HG02840 (cell line): ENCODE data around the gene RPL22.
"Not testable (repeated sequence)": the region's sequence is repeated elsewhere in the genome, so short reads cannot be mapped to it uniquely, and the experiment has no call there.

Experiments used
- ATAC-seq: cut with Tn5 transposase; IDR thresholded peaks from one replicate; pipeline ENCODE4 v1.9.1; 2021; ENCODE audit warnings: mild to moderate bottlenecking, moderate library complexity, moderate number of reproducible peaks; ENCODE audit not compliant: unreplicated experiment, low FRiP score

The RPL22 gene

DNA sequence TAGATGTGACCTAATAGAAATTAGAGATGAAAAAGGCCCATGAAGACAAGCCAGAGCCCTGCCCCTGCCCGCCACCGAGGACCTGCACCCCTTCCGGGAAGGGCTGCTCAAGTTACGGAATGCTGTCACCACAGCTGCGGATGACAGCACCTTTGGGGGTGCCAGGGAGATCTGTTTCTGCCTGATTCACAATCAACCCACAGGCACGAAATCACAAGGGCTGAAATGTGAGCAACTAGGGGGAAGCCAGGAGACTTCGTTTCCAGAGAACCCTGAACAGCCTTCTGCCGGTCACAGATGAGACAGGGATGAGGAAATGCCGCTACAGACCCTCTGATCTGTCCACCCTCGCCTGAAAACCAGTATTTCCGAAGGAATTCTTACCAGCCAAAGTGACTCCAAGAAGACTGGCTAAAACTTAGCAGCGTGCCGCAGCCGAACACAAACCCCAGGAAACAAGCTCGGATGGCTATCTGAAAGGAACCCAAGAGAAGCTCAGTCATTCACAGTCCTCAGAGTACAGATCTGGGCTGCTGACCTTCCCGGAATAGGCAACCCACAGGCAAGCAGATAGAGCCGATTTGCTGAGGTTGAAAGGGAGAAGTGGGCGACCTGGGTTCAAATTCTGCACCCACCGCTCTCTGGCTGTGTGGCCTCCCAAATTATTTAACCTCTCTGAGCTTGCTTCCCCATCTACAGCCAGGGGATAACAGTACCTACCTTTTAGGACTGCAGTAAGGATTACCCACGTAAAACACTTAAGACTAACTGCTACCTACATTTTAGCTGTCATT lies 35.3 kb upstream of the RPL22 start:
- no peak for ATAC-seq

DNA sequence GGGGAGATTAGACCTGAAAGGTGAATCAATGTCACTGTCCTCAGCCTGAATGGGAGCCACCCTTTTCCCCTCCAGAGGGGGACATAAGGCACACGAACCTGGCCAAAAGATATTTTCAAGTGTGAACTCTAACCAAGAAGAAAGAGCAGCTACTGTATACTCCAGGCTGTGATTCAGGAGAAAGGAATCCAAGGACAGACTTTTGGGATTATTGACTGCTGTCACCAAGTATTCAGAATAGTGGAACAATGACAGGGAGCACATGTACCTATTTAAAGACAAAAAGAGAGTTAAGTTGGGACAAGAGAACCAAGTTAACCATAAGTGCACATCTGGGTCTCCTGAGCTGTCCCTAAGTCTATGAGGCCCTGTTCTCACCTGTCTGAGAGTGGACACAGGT lies 34.0 kb upstream of the RPL22 start:
- no peak for ATAC-seq

DNA sequence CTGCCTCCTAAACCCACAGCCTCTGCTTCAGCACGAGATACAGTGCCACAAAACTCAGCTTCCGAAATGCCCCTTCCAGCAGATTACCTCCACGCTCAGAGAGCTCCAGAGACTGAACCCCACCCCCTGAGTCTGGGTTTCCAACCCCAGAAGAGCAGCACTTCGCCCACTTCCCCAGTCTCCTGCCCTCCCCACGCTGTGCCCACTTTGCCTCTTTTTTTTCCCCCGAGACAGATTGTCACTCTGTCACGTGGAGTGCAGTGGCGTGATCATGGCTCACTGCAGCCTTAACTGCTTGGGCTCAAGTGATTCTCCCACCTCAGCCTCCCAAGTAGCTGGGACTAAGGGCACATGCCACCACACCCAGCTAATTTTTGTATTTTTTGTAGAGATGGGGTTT lies 26.3 kb upstream of the RPL22 start:
- no peak for ATAC-seq

DNA sequence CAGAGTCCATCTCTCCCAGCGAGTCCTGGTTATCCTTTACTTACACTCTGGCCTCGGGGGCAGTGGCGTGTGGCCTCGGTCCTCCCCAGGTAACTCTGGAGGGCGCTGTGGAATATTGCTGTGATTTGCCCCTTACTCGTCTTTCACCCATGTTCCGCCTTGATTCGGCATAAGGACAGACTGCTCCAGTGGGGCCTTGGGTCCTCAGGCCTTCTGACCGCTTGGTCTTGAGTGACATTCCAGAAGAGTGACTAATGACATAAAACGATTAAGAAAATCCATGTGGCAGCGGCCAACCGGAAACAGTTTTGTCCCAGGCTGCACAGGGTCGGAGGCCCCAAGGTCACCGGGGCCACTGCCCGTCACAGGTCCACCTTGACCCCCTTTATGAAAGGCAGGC lies 25.3 kb upstream of the RPL22 start:
- ATAC-seq, result no peak

DNA sequence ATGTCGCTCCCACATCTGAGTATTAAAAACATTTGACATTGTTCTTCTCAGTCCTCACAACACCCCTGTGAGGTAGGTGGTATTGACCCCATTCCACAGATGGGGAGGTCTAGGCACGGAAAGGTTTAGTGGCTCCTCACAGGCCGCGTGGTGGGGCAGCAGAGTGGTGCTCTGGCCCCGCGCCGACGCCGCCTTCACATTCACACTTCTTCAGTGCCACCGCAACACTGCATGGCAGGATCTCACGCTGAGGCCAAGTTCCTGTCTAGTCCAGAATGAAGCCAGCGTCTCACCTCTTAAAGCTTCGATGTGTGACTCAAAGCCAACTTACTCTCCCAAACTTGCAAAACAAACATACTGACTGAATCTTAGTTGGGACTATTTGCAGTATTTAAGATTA lies 24.2 kb upstream of the RPL22 start:
- ATAC-seq, result no peak

DNA sequence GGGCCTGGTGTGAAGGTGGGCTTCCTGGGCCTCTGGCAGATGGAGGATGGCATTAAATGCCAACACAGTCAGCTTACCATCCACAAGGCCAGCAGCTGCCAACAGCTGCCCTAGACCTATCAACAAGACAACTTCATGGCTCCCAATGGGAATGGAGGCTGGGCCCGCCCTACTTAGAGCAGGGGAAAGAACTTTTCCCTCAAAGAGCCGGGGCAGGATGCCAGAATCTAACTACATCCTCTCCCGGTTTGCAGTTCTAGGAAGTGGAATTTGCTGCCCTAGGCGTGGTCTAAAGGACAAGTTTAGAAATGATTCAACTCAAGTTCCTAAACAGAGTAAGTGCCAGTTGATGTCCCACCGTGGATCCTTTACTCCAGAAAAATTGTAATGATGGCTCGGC lies 23.2 kb upstream of the RPL22 start:
- no peak for ATAC-seq

DNA sequence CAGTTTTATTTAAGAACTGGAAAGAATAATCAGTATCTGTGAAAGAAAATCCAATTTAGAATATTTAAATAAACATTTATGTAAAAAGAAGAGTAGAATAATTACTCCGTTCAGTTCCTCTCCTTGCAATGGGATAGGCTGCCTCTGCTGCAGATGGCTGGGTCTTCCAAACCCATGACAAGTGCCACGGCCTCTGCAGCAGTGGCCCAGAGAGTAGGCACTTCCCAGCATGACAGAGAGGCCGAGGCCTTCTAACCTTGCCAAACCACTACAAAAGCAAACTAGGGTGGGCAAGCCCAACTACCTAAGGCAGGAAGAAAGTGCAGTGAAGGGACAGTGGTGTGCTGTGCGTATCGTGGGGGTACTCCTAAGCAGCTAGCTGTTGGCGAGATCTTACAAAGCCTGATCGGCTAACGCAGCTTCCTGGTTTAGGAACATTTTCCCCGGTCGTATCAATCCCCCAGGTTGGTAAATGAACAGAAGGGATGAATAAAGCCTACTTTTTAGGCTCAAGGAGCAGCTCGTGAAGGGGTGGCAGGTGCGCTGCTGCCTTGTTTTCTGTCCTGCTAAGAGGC lies 21.9 kb upstream of the RPL22 start:
- no peak for ATAC-seq

DNA sequence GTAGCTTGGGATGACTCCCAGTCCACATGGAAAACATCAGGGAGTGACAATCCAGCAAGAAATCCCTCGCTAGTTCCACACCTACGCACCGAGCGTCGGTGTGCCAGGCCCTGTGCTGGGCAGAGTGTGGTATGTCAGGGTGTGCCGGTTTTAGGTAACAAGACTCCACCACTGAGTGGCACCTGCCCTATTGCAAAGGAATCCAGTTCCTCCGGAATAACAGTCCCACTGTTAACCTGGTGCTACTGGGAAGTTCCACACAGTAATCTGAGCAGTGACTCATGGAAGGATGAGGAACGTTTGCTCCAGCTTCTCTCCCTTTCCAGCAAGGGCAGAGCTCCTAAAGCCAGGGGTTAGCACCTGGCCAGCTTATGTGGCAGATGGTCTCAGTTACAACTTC lies 20.8 kb upstream of the RPL22 start:
- no peak for ATAC-seq

DNA sequence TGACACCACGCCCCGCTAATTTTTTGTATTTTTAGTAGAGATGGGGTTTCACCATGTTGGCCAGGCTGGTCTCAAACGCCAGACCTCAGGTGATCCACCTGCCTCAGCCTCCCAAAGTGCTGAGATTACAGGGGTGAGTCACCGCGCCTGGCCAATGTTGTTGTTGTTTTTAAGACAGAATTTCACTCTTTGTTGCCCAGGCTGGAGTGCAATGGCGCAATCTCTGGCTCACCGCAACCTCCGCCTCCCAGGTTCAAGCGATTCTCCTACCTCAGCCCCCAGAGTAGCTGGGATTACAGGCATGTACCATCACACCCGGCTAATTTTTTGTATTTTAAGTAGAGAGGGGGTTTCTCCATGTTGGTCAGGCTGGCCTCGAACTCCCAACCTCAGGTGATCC lies 20.2 kb upstream of the RPL22 start:
- not testable (repeated sequence) for ATAC-seq

DNA sequence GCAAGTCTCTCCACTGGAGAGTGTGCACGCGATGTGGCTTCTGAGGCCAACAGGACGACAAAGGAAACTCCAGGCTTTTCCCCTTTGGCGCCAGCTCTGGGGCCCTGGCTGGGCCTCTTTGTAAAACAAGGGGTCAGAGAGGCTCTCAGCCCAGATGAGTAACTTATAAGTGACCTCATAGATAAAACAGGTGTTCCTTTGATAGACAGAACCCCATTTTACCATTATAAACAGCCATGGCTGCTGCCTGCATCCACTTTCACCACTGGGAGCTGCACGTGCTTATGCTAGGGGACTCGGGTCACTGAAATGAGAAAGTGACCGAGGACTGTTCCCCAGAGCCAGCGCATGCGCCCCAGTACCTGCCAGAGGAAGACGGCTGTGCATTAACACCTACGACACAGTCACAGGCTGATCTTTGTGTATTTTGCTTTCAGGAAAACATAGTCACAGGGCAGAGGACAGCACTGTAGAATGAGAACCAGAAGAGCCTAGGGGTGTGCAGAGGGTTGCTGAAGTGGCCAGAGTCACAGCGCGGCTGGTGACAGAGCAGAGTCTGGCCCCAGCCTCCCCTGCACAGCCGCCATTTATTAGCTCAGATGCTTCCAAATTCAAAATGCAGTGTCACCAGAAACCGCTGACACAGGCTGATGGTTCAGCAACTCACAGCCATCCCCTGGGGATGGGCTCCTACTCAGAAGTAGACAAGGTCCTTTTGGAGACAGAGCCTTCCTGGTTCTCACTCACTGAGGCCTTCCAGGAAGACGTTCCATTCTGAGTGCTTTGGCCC lies 19.2 kb upstream of the RPL22 start:
- no peak for ATAC-seq

DNA sequence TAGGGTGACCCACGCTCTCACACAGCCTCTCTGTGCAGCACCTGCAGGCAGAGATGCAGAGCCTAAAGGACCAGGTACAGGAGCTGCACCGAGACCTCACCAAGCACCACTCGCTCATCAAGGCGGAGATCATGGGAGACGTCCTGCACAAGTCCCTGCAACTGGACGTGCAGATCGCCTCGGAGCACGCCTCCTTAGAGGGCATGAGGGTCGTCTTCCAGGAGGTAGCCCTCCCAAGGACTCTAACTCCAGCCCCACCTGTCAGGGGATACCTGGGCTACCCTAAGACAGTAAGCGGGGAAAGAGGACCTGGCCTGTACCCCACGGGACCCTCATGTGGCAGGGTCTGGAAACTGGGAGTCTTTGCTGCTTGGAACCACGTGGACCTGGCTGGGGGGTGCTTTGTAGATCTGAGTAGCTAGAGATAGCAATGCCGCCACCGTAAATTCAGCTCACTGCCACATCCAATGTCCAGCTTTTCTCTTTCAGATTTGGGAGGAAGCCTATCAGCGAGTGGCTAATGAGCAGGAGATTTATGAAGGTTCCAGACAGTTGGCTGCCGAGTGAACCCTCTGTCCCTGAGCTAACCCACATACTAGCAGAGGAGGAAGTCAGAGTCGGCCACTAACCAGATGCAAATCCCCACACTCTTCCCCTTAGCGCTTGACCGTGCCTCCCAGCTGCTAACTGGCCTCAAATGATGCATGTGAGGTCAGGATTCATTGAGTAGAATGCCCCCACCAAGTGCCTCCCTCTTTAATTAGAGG lies 13.0 kb upstream of the RPL22 start:
- ATAC-seq, result no peak

DNA sequence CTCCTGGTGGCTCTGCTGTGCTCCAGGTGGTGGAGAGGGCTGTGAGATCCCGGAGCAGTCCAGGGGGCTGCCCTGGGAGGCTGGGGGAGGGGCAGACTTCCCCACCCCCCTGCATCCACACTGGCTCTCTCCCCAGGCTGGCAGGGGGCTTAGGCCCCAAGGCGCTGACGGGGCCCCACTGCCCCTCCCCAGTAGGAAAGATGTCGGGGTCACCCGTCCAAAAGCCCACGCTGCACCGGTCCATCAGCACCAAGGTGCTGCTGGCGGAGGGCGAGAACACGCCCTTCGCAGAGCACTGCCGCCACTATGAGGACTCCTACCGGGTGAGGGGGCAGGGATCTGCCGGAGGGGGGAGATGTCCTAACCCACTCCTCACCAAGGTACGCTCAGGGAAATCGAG lies 12.3 kb upstream of the RPL22 start:
- ATAC-seq, result no peak

DNA sequence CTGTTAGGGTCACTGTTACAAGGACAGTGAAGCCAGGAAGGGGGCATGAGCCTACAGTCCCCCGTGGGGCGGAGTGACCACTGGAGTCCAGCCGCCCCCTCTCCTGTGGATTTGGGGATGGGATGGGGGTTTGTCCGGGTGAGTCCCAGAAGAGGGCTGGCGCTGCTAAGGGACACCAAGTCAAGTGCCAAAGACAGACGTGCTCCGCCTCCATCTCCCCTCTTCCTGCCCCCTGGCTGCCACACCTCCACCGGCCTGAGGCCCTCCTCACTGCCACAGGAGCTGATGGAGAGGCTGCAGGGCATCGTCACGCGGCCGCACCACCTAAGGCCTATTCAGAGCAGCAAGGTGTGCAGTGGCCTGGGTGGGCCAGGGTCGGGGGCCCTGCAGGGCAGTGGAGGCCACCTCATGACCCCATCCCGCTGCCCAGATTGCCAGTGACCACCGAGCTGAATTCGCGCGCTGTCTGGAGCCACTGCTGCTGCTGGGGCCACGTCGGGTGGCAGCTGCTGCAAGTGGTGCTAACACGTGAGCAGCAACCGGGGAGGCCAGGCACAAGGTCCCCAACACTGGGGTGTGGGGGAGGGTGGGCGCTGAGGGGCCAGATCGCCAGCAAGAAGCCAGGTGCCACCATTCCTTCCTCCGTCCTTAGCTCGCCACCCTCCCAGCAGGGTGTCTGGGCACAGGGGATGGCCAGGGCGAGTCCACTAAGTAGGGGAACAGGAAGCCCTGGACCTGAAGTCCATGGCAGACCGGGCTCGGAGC lies 11.4 kb upstream of the RPL22 start:
- ATAC-seq, result no peak

DNA sequence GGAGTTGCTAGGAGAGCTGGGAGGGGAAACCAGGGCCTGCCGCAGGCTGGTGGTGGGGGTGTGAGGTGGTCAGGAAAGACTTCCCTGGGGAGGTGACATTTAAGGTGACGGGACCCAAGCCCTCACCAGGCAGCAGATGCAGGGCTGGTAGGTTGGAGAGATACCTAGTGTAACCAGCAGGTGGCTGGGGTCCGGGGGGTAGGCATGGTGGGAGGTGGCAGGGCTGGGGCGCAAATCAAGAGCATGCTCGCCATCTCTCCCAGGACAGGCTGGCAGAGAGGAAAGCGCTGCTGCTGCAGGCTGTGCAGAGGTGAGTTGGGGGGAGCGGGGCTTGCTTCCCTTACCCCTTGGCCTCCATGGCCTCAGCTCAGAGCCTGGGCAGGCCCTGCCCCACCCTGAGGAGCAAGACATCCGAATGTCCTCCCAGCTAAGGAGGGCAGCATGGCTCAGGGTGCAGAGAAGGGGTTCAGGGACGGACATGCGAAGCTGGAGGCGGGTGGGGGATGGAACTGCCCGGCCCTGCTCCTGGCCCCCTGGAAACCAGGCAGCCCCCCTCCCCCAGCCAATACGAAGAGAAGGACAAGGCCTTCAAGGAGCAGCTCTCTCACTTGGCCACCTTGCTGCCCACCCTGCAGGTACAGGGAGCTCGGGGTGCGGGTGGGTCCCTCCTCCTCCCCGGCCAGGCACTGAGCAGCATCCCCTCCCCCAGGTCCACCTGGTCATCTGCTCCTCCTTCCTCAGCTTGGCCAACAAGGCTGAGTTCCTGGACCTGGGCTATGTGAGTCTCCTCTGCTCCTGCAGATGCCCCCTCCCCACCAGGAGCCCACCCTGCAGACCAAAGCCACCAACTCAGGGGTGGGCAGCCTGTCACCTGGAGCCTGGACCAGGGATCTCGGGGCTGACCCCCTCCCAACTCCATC lies 10.5 kb upstream of the RPL22 start:
- ATAC-seq, result no peak

DNA sequence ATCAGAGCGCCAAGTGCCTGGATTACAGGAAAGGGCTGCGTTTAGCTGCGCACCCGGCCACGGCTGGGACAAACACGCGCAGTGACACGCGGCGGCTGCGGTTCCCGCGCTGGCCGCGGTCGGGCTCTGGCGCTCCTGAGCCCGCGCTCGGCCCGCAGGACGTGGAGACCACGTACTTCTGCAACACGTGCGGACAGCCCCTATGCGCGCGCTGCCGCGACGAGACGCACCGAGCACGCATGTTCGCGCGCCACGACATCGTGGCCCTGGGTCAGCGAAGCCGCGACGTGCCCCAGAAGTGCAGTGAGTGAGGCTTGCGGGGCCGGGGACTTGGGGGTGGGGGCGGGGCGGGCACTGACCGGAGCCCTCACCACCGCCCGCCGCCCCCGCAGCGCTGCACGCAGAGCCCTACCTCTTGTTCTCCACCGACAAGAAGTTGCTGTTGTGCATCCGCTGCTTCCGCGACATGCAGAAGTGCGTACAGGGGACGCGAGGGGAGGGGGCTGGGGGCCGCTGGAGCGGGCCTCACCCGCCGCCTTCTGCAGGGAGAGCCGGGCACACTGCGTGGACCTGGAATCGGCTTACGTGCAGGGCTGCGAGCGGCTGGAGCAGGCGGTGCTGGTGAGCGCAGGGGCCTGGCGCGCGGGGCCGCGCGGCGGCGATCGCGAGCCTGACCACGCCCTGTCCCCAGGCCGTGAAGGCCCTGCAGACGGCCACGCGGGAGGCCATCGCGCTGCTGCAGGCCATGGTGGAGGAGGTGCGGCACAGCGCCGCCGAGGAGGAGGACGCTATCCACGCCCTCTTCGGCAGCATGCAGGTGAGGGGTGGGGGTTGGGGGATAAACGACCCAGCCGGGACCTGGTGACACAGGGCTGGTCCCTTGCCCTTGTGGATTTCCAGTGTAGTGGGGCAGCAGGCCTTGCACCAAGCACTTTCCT lies 9.6 kb upstream of the RPL22 start:
- no peak for ATAC-seq

DNA sequence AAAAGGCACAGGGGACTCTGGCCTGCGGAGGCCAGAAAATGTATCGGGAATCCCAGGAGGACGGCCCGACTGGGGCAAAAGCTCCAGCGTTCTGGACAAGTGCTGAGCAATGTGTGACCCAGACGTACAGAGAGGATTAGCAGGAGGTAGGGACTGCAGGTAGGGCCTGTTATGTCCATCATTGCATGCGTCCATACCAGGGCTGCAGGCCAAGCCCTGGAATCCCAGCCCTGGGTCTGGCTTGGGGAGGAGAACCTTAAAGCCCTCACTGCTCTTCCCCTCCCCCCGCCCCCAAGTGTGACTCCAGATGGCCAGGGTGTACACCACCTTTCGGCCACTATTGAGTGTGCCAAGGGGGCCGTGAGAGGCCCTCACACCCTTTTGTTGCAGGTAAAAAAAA lies 8.5 kb upstream of the RPL22 start:
- no peak for ATAC-seq

DNA sequence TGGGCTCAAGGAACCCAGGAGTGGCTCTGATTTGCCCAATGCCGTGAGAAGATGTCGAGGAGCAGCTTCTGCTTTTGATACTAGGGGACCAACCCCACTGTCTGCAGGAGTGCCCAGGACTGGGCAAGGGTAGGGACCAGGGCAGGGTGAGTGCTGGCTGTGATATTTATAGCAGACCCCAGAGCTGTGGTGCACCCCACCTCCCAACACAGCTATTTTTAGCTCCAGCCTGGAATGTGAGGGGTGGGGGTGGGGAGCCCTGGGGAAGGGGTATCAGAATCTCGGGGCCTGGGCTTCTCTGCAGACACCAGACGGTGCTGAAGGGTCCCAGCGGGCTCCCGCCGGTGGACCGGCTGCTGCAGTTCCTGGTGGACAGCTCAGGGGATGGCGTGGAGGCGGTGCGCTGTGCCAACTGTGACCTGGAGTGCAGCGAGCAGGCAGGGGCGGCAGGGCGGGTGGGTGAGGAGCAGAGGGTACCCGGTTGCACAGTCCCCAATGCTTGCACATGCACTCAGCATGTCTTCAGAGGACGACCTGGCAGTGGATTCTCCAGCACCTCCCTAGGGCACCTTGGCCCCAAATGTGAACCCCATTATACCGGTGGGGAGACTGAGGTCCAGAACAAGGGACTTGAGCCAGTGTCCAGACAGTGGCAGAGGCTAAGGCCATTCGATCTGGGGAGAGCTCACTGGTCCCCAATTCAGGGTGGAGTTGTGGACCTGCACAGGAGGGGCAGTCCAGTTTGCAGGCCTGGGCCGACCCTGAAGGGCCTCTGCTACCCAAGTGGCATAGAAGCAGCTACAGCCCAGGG lies 7.9 kb upstream of the RPL22 start:
- ATAC-seq, result no peak
